Measurements from ENCODE around the gene EFCAB13. TPM values are rescaled to one million over a fixed set of nuclear protein-coding genes. Genes with fewer than 3 reads are reported as not detected.
"Not testable (repeated sequence)": the region's sequence is repeated elsewhere in the genome, so short reads cannot be mapped to it uniquely, and the experiment has no call there.

EFCAB13 gene
- total RNA-seq, 1 experiment from 2014 or later: not detected

DNA sequence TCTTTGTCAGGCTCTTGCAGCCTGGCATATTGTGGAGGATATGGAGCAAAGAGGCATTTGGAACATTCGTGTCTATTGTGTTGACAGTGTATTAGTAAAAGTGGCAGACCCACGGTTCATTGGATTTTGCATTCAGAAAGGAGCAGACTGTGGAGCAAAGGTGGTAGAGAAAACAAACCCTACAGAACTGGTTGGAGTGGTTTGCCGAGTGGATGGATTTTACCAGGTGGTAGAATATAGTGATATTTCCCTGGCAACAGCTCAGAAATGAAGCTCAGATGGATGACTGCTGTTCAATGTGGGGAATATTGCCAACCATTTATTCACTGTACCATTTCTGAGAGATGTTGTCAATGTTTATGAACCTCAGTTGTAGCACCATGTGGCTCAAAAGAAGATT lies 44.5 kb downstream of the EFCAB13 start:
- H3K4me3 ChIP-seq (ENCODE audit: low read depth, low read length, poor library complexity, severe bottlenecking): no peak overlapping the region
- H3K9me3 ChIP-seq (ENCODE audit: low read depth, low read length, poor library complexity, severe bottlenecking): no peaks in the 10 kb centered on the region
- no peak overlapping the region for H3K27ac ChIP-seq (ENCODE audit: low read depth, low read length, poor library complexity, severe bottlenecking)
- DNase-seq (ENCODE audit: low spot score): no peak
- H3K4me1 ChIP-seq (ENCODE audit: insufficient read depth, low read length, poor library complexity, severe bottlenecking): no peaks in the 10 kb centered on the region
- TF ChIP-seq EZH2 (IDR thresholded peaks at IDR 0.05; ENCODE audit: borderline replicate concordance, low read depth, low read length, poor library complexity, severe bottlenecking): no peak
- TF ChIP-seq, protein P1, sequence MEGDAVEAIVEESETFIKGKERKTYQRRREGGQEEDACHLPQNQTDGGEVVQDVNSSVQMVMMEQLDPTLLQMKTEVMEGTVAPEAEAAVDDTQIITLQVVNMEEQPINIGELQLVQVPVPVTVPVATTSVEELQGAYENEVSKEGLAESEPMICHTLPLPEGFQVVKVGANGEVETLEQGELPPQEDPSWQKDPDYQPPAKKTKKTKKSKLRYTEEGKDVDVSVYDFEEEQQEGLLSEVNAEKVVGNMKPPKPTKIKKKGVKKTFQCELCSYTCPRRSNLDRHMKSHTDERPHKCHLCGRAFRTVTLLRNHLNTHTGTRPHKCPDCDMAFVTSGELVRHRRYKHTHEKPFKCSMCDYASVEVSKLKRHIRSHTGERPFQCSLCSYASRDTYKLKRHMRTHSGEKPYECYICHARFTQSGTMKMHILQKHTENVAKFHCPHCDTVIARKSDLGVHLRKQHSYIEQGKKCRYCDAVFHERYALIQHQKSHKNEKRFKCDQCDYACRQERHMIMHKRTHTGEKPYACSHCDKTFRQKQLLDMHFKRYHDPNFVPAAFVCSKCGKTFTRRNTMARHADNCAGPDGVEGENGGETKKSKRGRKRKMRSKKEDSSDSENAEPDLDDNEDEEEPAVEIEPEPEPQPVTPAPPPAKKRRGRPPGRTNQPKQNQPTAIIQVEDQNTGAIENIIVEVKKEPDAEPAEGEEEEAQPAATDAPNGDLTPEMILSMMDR (conservative IDR thresholded peaks at IDR 0.05; ENCODE audit: low read depth, low read length): no peak
- ChIA-PET POLR2A (ENCODE audit: low non-redundant PET) (no interaction called here), CTCF (no interaction called here)
- intact Hi-C loops (cut with micrococcal nuclease; ENCODE audit: unreplicated experiment): loop anchor here (10.0 kb wide), 1 partner anchor 247 kb away; no protein-coding TSS in a partner anchor
- no TSS peak for BruUV-seq (replicated peaks)
- H3K27me3 ChIP-seq (replicated peaks; ENCODE audit: insufficient read depth, low read depth, low read length, poor library complexity): no peaks in the 10 kb centered on the region
- no peaks in the 10 kb centered on the region for H3K36me3 ChIP-seq (ENCODE audit: insufficient read depth, low read length, poor library complexity, severe bottlenecking)

DNA sequence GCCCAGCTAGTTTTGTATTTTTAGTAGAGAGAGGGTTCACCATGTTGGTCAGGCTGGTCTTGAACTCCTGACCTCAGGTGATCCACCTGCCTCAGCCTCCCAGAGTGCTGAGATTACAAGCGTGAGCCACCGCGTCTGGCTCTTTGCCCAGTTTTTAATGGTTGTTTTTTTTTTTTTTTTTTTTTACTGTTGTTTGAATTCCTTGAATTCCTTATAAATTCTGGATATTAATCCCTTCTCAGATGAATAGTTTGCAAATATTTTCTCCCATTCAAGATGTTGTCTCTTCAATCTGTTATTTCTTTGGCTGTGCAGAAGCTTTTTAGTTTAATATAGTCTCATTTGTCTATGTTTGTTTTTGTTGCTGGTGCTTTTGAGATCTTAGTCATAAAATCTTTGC lies 47.1 kb downstream of the EFCAB13 start:
- H3K9me3 ChIP-seq (ENCODE audit: low read depth, low read length, poor library complexity, severe bottlenecking); H3K4me3 ChIP-seq (ENCODE audit: low read depth, low read length, poor library complexity, severe bottlenecking); H3K36me3 ChIP-seq (ENCODE audit: insufficient read depth, low read length, poor library complexity, severe bottlenecking); CTCF ChIA-PET; DNase-seq (ENCODE audit: low spot score); H3K4me1 ChIP-seq (ENCODE audit: insufficient read depth, low read length, poor library complexity, severe bottlenecking); BruUV-seq (replicated peaks); POLR2A ChIA-PET (ENCODE audit: low non-redundant PET); H3K27me3 ChIP-seq (replicated peaks; ENCODE audit: insufficient read depth, low read depth, low read length, poor library complexity); H3K27ac ChIP-seq (ENCODE audit: low read depth, low read length, poor library complexity, severe bottlenecking); intact Hi-C loops (cut with micrococcal nuclease; ENCODE audit: unreplicated experiment): not testable (repeated sequence)

DNA sequence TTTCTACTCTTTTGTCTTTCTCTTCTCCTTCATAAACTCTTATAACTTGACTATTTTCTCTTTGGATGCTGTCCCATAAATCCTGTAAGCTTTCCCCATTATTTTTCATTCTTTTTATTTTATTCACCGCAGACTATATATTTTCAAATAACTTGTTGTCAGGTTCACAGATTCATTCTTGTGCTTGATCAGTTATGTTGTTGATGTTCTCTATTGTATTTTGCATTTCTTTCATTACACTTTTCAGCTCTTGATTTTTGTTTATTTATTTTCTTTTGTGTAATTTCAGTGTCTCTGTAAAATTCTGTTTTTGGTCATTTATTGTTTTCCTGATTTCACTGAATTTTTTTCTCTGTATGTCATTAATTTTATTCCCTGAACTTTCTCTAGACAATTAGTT lies 49.2 kb downstream of the EFCAB13 start:
- BruUV-seq (replicated peaks): no TSS peak
- POLR2A ChIA-PET (ENCODE audit: low non-redundant PET): no interaction called here
- TF ChIP-seq EZH2 (IDR thresholded peaks at IDR 0.05; ENCODE audit: borderline replicate concordance, low read depth, low read length, poor library complexity, severe bottlenecking): no peak
- TF ChIP-seq, protein P1 (conservative IDR thresholded peaks at IDR 0.05; ENCODE audit: low read depth, low read length): no peak
- DNase-seq (ENCODE audit: low spot score): no peak
- Histone ChIP-seq H3K36me3 (ENCODE audit: insufficient read depth, low read length, poor library complexity, severe bottlenecking) (no peaks in the 10 kb centered on the region), H3K9me3 (ENCODE audit: low read depth, low read length, poor library complexity, severe bottlenecking) (no peaks in the 10 kb centered on the region), H3K27me3 (replicated peaks; ENCODE audit: insufficient read depth, low read depth, low read length, poor library complexity) (no peaks in the 10 kb centered on the region), H3K4me3 (ENCODE audit: low read depth, low read length, poor library complexity, severe bottlenecking) (no peak overlapping the region), H3K4me1 (ENCODE audit: insufficient read depth, low read length, poor library complexity, severe bottlenecking) (no peaks in the 10 kb centered on the region), H3K27ac (ENCODE audit: low read depth, low read length, poor library complexity, severe bottlenecking) (no peak overlapping the region)
- CTCF ChIA-PET: no interaction called here
- intact Hi-C loops (cut with micrococcal nuclease; ENCODE audit: unreplicated experiment): no loop called here

DNA sequence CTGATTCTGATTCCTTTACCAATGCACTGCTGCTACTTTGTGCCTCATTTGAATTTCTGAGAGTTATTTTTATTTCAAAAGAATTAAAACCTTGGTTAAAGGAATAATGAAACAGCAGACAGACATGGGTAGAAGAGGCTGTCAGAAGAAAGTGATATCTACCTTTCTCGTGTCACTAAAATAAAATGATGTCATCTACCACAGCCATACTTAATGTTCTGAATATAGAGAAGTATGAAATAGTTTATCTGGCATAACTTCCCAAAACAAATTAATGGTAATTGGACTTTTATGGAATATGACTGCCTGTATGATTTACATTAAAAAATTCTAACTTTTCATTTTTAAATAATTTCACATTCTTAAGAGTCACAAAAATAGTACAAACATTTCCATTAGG lies 52.5 kb downstream of the EFCAB13 start:
- H3K4me3 ChIP-seq (ENCODE audit: low read depth, low read length, poor library complexity, severe bottlenecking): no peak overlapping the region
- no peaks in the 10 kb centered on the region for H3K9me3 ChIP-seq (ENCODE audit: low read depth, low read length, poor library complexity, severe bottlenecking)
- no peaks in the 10 kb centered on the region for H3K36me3 ChIP-seq (ENCODE audit: insufficient read depth, low read length, poor library complexity, severe bottlenecking)
- DNase-seq (ENCODE audit: low spot score): no peak
- CTCF ChIA-PET: no interaction called here
- intact Hi-C loops (cut with micrococcal nuclease; ENCODE audit: unreplicated experiment): no loop called here
- TF ChIP-seq, protein P1 (conservative IDR thresholded peaks at IDR 0.05; ENCODE audit: low read depth, low read length): no peak
- no peak for TF ChIP-seq EZH2 (IDR thresholded peaks at IDR 0.05; ENCODE audit: borderline replicate concordance, low read depth, low read length, poor library complexity, severe bottlenecking)
- H3K27me3 ChIP-seq (replicated peaks; ENCODE audit: insufficient read depth, low read depth, low read length, poor library complexity): no peaks in the 10 kb centered on the region
- H3K4me1 ChIP-seq (ENCODE audit: insufficient read depth, low read length, poor library complexity, severe bottlenecking): no peaks in the 10 kb centered on the region
- POLR2A ChIA-PET (ENCODE audit: low non-redundant PET): no interaction called here
- no TSS peak for BruUV-seq (replicated peaks)
- no peak overlapping the region for H3K27ac ChIP-seq (ENCODE audit: low read depth, low read length, poor library complexity, severe bottlenecking)
